Prostate gland (tissue), 2 donors: ENCODE data around the gene GUCY2F.

ENCODE experiments used
- CTCF ChIP-seq, 4 experiments: fragments of 200-600 bp in 2 of 4; fragments of 450-650 bp in 2 of 4; sonication (generic) in 2 of 4; IDR thresholded peaks; 1 replicate in 3 of 4; 2 replicates in 1 of 4; pipeline ENCODE4 v1.5.1; 2016 to 2019; ENCODE audit warnings: antibody characterized with exemption in 4 of 4, mild to moderate bottlenecking in 2 of 4, moderate library complexity in 2 of 4
- POLR2A ChIP-seq: fragments of 450-650 bp; IDR thresholded peaks from one replicate; pipeline ENCODE4 v1.6.1; 2016; ENCODE audit warnings: antibody characterized with exemption, mild to moderate bottlenecking

- TF ChIP-seq CTCF (IDR thresholded peaks at IDR 0.05), result no peak
- no peak for TF ChIP-seq POLR2A
These were observed 41.4 kb downstream of the GUCY2F start for GRCh38 chrX:109440475-109440874.
